Stimulated activated CD4-positive, alpha-beta T cell treated with anti-CD3 and anti-CD28 coated beads, Interleukin-1b, Interleukin-23, amount 100 ng/mL, for 1 hour (primary cell): ENCODE results near the gene ANXA1.

ENCODE experiments used
- DNase-seq, 2 donors: peaks; one replicate each; pipeline ENCODE4 v3.0.0-alpha.2; 2020; ENCODE audit warnings: low read depth in 2 of 2

ANXA1 gene

DNA sequence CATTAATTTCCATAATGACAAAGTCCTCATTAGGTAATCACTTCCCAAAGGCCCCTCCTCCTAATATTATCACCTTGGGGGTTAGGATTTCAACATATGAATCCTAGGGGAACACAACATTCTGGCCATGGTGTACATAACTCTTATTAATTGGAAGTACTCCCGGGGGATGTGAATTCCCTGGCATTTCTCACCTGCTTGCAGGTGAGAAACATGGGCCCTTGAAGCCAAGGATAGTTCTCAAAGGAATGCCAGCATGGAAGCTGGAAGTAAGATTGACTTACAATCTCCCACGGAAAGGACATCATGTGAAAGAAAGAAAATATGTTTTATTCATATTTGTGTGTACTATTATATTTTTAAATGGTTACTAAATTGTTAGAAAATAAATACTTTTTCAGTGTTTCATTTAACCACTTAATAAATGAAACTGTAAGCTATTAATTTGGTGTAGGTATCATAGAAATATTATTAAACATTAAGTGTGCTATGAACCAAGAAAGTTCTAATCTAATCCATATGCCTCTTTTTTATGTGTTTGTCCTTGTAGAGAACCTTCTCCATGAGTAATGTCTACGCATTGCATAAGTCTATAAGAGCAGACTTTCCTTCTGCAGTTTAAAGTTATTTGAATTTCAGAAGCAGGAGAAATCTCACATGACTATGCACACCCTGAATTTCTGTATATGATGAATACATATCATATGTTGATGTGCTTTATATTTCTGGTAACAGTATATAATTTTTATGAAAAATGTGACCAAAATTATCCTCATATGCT lies 59.4 kb downstream of the ANXA1 start:
- DNase-seq, result no peak

DNA sequence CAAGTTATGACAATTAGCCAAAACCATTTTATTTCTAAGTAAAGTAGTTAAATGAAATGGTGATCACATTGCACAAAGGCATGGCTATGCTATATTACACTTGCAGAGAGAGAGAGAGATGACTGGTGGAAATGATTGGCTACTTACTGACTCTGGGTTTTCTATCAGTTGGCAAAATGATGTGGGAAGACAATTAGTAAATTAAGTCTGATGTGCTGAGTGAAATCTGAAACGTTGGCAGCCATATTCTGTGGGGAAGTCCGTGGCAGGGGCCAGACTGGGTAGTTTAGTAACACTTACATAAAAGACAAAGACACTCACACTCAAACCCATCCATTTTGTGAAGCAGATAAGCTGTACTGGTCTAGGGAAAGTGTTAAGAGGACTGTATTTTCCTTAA lies 61.6 kb downstream of the ANXA1 start:
- DNase-seq, result no peak

DNA sequence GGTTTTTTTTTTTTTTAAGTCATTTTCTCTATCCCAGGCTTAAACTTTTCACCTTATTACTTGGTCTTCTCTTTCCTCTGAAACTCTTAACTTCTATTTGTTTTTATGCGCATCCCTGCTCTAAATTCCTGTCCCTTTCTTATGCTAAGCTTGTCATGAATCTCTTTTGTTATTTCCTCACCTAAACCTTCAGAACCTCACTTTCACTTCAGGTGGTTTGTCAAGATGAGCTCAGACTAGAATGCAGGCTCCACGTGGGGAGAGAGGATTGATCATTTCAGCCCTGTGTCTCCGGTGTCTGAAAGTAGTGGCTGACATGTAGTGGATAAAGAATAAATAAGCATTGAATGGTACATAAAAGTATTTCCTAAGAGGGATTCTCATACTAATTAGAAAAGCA lies 63.6 kb downstream of the ANXA1 start:
- no peak for DNase-seq

DNA sequence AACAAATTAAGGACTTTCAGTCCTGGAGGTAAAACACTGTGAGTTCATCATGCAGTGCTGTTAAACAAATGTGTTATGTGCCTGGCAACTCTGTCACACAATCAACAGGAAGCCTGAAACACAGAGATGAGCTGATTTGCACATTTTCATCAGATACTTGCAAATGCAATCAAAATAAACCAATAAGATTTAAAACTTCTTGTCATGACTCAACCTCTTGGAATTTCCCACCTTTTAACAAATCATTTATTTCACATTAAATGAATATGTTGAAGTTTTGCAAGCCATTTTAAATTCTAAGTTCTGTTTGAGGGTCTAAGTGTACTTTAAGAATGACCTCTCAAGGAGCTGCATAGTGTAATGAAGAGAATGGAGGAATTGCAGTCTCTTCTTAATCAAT lies 64.4 kb downstream of the ANXA1 start:
- DNase-seq, result no peak
